Esophagus (tissue), 2 donors: ENCODE results near the gene SFTA2. TPM values are rescaled to one million over a fixed set of nuclear protein-coding genes. Genes with fewer than 3 reads are reported as not detected.
"Not testable (repeated sequence)": the region's sequence is repeated elsewhere in the genome, so short reads cannot be mapped to it uniquely, and the experiment has no call there.

Experiments
- H3K27ac ChIP-seq, 2 donors: one replicate each; pipeline ENCODE4 v1.5.1; 2013; ENCODE audit warnings: low read depth in 2 of 2, mild to moderate bottlenecking in 2 of 2, inconsistent platforms in 1 of 2, low read length in 1 of 2, moderate library complexity in 1 of 2
- H3K27me3 ChIP-seq, 2 donors: one replicate each; pipeline ENCODE4 v1.6.1; 2013; ENCODE audit warnings: low read length in 2 of 2, control low read depth in 1 of 2, mild to moderate bottlenecking in 1 of 2; ENCODE audit not compliant: insufficient read depth in 2 of 2, control insufficient read depth in 1 of 2
- H3K36me3 ChIP-seq, 2 donors: one replicate each; pipeline ENCODE4 v1.6.1; 2013; ENCODE audit warnings: low read length in 1 of 2; ENCODE audit not compliant: control insufficient read depth in 2 of 2, insufficient read depth in 2 of 2
- H3K4me1 ChIP-seq, 2 donors: one replicate each; pipeline ENCODE4 v1.6.1; 2013; ENCODE audit warnings: low read length in 1 of 2; ENCODE audit not compliant: control insufficient read depth in 2 of 2, insufficient read depth in 2 of 2
- H3K4me3 ChIP-seq, 2 donors: one replicate each; pipeline ENCODE4 v1.5.1; 2013; ENCODE audit warnings: low read length in 2 of 2, mild to moderate bottlenecking in 2 of 2, low read depth in 1 of 2, moderate library complexity in 1 of 2
- H3K9me3 ChIP-seq, 2 donors: one replicate each; pipeline ENCODE4 v1.6.1; 2013; ENCODE audit warnings: mild to moderate bottlenecking in 2 of 2, low read depth in 1 of 2, low read length in 1 of 2, moderate library complexity in 1 of 2; ENCODE audit not compliant: control insufficient read depth in 2 of 2, insufficient read depth in 1 of 2
- WGBS, 2 donors: extraction: QIAGEN DNeasy Blood & Tissue Kit; methylation state at CpG; one replicate each; pipeline ENCODE4 v1.1.7; 2013; 5-methylcytosine and 5-hydroxymethylcytosine counted together
- polyA plus RNA-seq, 2 donors: library from polyadenylated mRNA; stranded (reverse); fragments of 200-250 nt; gene quantifications; one replicate each; pipeline ENCODE4 v1.2.3, GENCODE V29; 2013
- donor health status: healthy with polysubstance abuse.
- donor health status: Bipolar disorder and iron deficiency.

The SFTA2 gene
- polyA plus RNA-seq, 2 donors: 130 to 421 TPM

- 69 to 75% methylated on average over 6 of the region's 6 CpGs for WGBS, 2 donors
- H3K27ac ChIP-seq: peak overlapping the region; percentile 65 to 91
Observed at GRCh38 chr6:30932665-30933365, 845 bp upstream of the SFTA2 start.

GRCh38 chr6:30931272-30931671, 698 bp downstream of the SFTA2 start:
- WGBS, 2 donors: 67 to 73% methylated on average over 8 of the region's 8 CpGs
- Histone ChIP-seq H3K36me3 (peaks cover 0 to under 1% of the 10 kb centered on the region in 2 donors), H3K4me1 (peaks cover 2 to 6% of the 10 kb centered on the region in 2 donors), H3K9me3 (no peaks in the 10 kb centered on the region), H3K4me3 (peak overlapping the region; percentile 26 to 47), H3K27me3 (no peaks in the 10 kb centered on the region), H3K27ac (peak overlapping the region; percentile 65 to 91)

More at GRCh38 chr6:30932665-30933365, 845 bp upstream of the SFTA2 start:
- H3K9me3 ChIP-seq: no peaks in the 10 kb centered on the region
- peaks cover 3 to 6% of the 10 kb centered on the region in 2 donors for H3K4me1 ChIP-seq
- H3K4me3 ChIP-seq: no peak overlapping the region
- H3K27me3 ChIP-seq: no peaks in the 10 kb centered on the region
- no peaks in the 10 kb centered on the region for H3K36me3 ChIP-seq

DNA sequence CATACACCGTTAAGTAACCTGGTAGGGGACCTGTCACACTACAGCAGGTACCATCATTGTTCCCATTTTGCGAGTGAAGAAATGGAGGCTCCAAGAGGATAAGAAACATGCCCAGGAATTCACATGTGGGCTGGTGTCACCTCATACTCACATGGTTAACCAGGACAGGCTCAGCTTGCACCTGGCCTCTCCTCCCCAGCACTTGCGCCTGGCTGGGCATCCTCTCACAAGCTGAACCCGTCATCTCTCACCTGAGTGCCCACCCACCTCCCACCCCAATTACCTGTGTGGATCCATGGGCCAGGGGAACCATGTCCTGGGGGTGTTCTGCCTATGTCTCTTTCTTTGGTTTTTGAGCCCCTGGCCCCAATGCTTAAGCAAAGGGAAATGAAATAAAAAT, 1.5 kb downstream of the SFTA2 start:
- Histone ChIP-seq H3K27ac (peak overlapping the region; percentile 44 to 63), H3K9me3 (no peaks in the 10 kb centered on the region), H3K27me3 (no peaks in the 10 kb centered on the region), H3K36me3 (peaks cover 0 to 7% of the 10 kb centered on the region in 2 donors), H3K4me3 (no peak overlapping the region), H3K4me1 (peaks cover 2 to 6% of the 10 kb centered on the region in 2 donors)
- WGBS, 2 donors: 90 to 94% methylated on average over 4 of the region's 4 CpGs

GRCh38 chr6:30928677-30929076, 3.3 kb downstream of the SFTA2 start:
- Histone ChIP-seq H3K36me3 (peaks cover 0 to 20% of the 10 kb centered on the region in 2 donors), H3K4me3 (no peak overlapping the region), H3K9me3 (no peaks in the 10 kb centered on the region), H3K27me3 (no peaks in the 10 kb centered on the region), H3K27ac (no peak overlapping the region), H3K4me1 (peaks cover 2 to 6% of the 10 kb centered on the region in 2 donors)
- 91 to 98% methylated on average over 3 of the region's 3 CpGs for WGBS, 2 donors

DNA sequence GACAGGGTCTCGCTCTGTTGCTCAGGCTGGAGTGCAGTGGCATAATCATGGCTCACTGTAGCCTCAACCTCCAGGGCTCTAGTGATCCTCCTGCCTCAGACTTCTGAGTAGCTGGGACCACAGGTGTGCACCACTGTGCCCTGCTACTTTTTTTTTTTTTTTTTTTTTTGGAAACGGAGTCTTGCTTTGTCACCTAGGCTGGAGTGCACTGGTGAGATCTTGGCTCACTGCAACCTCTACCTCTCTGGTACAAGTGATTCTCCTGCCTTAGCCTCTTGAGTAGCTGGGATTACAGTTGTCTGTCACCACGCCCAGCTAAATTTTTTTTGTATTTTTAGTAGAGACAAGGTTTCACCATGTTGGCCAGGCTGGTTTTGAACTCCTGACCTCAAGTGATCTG, 4.9 kb downstream of the SFTA2 start:
- H3K4me3 ChIP-seq, H3K4me1 ChIP-seq, H3K9me3 ChIP-seq, H3K27me3 ChIP-seq: not testable (repeated sequence)
- Histone ChIP-seq H3K27ac (peak overlapping the region; percentile 73 to 74), H3K36me3 (peaks cover 9 to 36% of the 10 kb centered on the region in 2 donors)
- WGBS, 2 donors: 85 to 94% methylated on average over 3 of the region's 3 CpGs

DNA sequence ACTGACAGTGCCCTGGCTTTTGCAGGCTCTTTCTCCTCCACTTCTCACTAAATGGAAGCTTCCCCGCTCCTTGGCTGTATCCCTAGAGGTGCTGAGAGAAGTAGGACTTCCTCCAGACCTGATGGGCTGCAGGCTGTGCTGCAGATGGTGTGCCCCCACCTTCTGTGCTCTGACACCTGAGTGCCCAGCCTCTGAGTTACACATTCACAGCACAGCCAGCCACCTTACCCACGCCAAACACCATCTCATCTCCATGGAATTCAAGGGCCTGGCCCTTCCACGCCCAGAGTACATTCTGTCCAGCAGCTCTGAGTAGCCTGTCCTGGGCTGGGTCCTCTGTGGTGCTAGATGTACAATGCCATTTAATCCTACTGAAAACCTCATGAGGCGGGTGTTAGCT, 5.3 kb downstream of the SFTA2 start:
- Histone ChIP-seq H3K27me3 (no peaks in the 10 kb centered on the region), H3K27ac (peak overlapping the region; percentile 76), H3K9me3 (no peaks in the 10 kb centered on the region), H3K4me3 (no peak overlapping the region), H3K4me1 (no peaks in the 10 kb centered on the region), H3K36me3 (peaks cover 11 to 40% of the 10 kb centered on the region in 2 donors)
- WGBS, 2 donors: 73 to 79% methylated on average over 4 of the region's 4 CpGs

- not testable (repeated sequence) for H3K27me3 ChIP-seq, H3K4me1 ChIP-seq, H3K27ac ChIP-seq, H3K9me3 ChIP-seq, H3K4me3 ChIP-seq
- H3K36me3 ChIP-seq: peaks cover 16 to 61% of the 10 kb centered on the region in 2 donors
- 89% methylated on average over 9 of the region's 9 CpGs for WGBS, 2 donors
Observed at GRCh38 chr6:30924040-30924627, 7.8 kb downstream of the SFTA2 start.

GRCh38 chr6:30922447-30922852, 9.5 kb downstream of the SFTA2 start:
- Histone ChIP-seq H3K36me3 (peaks cover 16 to 64% of the 10 kb centered on the region in 2 donors), H3K27me3 (no peaks in the 10 kb centered on the region), H3K27ac (no peak overlapping the region), H3K9me3 (no peaks in the 10 kb centered on the region), H3K4me3 (no peak overlapping the region), H3K4me1 (no peaks in the 10 kb centered on the region)
- 83 to 84% methylated on average over 7 of the region's 7 CpGs for WGBS, 2 donors

- H3K4me3 ChIP-seq: no peak overlapping the region
- no peak overlapping the region for H3K27ac ChIP-seq
- 91 to 92% methylated on average over 8 of the region's 8 CpGs for WGBS, 2 donors
- H3K27me3 ChIP-seq: no peaks in the 10 kb centered on the region
- H3K4me1 ChIP-seq: peaks cover 0 to 2% of the 10 kb centered on the region in 2 donors
- no peaks in the 10 kb centered on the region for H3K9me3 ChIP-seq
- peaks cover 16 to 46% of the 10 kb centered on the region in 2 donors for H3K36me3 ChIP-seq
Observed at GRCh38 chr6:30918670-30919069, 13.3 kb downstream of the SFTA2 start.

- Histone ChIP-seq H3K27ac (peak overlapping the region; percentile 15 to 20), H3K9me3 (no peaks in the 10 kb centered on the region), H3K27me3 (no peaks in the 10 kb centered on the region), H3K4me3 (peak overlapping the region in 1 of 2 donors; percentile 16), H3K36me3 (peaks cover 10 to 35% of the 10 kb centered on the region in 2 donors), H3K4me1 (peaks cover 0 to 2% of the 10 kb centered on the region in 2 donors)
- 83 to 90% methylated on average over 8 of the region's 8 CpGs for WGBS, 2 donors
Observed at GRCh38 chr6:30917487-30917886, 14.5 kb downstream of the SFTA2 start.
